OCI-LY7 (cell line): Measurements from ENCODE around the gene FRMD8. TPM values are rescaled to one million over a fixed set of nuclear protein-coding genes. Genes with fewer than 3 reads are reported as not detected.

Source experiments
- BruUV-seq: library from RNA; stranded (reverse); fragments of 400-500 nt; replicated peaks from 2 replicates; lab custom pipeline; 2021; lab: Mats Ljungman, UMichigan
- CTCF ChIA-PET: fragments of 300-600 bp; sonication (Branson Sonifier 250); formaldehyde crosslinking; loops from one replicate; lab custom pipeline; 2022; ENCODE audit warnings: antibody characterized with exemption; ENCODE audit not compliant: unreplicated experiment; lab: Charles Lee
- POLR2A ChIA-PET: fragments of 300-600 bp; sonication (Branson Sonifier 250); formaldehyde crosslinking; loops from one replicate; lab custom pipeline; 2022; ENCODE audit warnings: antibody characterized with exemption; lab: Charles Lee
- DNase-seq: peaks from one replicate; pipeline ENCODE4 v3.0.0-alpha.2; 2015; ENCODE audit warnings: low spot score
- H2AFZ ChIP-seq: fragments of 200-600 bp; sonication (generic), shearing (Covaris generic); 2 replicates; pipeline ENCODE4 v1.6.1; 2014; ENCODE audit warnings: mild to moderate bottlenecking, antibody characterized with exemption, low read length, moderate library complexity
- H3K27ac ChIP-seq: fragments of 200-600 bp; sonication (generic); 2 replicates; pipeline ENCODE4 v1.5.1; 2014; ENCODE audit warnings: mixed run types, low read depth, mild to moderate bottlenecking, moderate library complexity, low read length, inconsistent platforms; ENCODE audit not compliant: poor library complexity, severe bottlenecking
- H3K36me3 ChIP-seq: fragments of 200-600 bp; sonication (generic); 2 replicates; pipeline ENCODE4 v1.6.1; 2014; ENCODE audit warnings: mild to moderate bottlenecking, antibody characterized with exemption, low read length, moderate library complexity, mixed read lengths; ENCODE audit not compliant: insufficient read depth
- H3K4me1 ChIP-seq: fragments of 200-600 bp; sonication (generic); 2 replicates; pipeline ENCODE4 v1.5.1; 2014; ENCODE audit warnings: mild to moderate bottlenecking, low read length; ENCODE audit not compliant: insufficient read depth, poor library complexity, severe bottlenecking
- H3K4me2 ChIP-seq: fragments of 200-600 bp; sonication (generic); 2 replicates; pipeline ENCODE4 v1.6.1; 2014; ENCODE audit warnings: mild to moderate bottlenecking, low read length
- H3K4me3 ChIP-seq: fragments of 200-600 bp; sonication (generic); 2 replicates; pipeline ENCODE4 v1.5.1; 2014; ENCODE audit warnings: mild to moderate bottlenecking, low read depth, low read length; ENCODE audit not compliant: poor library complexity, severe bottlenecking
- H3K79me2 ChIP-seq: fragments of 200-600 bp; sonication (generic); 2 replicates; pipeline ENCODE4 v1.6.1; 2016; ENCODE audit warnings: low read depth, mild to moderate bottlenecking, low read length, moderate library complexity, mixed read lengths; ENCODE audit not compliant: insufficient read depth
- H3K9me2 ChIP-seq: fragments of 200-600 bp; sonication (generic); 2 replicates; pipeline ENCODE4 v1.6.1; 2016; ENCODE audit warnings: mild to moderate bottlenecking, low read length, mixed read lengths; ENCODE audit not compliant: insufficient read depth
- H3K9me3 ChIP-seq: fragments of 200-600 bp; sonication (generic); 2 replicates; pipeline ENCODE4 v1.6.1; 2014; ENCODE audit warnings: mild to moderate bottlenecking, mixed run types, low read length, mixed read lengths
- H4K20me1 ChIP-seq: fragments of 200-600 bp; sonication (generic); 2 replicates; pipeline ENCODE4 v1.6.1; 2014; ENCODE audit warnings: mild to moderate bottlenecking, antibody characterized with exemption, low read length, moderate library complexity, mixed read lengths; ENCODE audit not compliant: insufficient read depth
- EZH2phosphoT487 ChIP-seq: fragments of 200-600 bp; sonication (generic); IDR thresholded peaks from 2 replicates; pipeline ENCODE4 v1.6.1; 2018; ENCODE audit warnings: low read depth, borderline replicate concordance, mild to moderate bottlenecking, mixed run types, antibody characterized with exemption, low read length, moderate library complexity, mixed read lengths
- intact Hi-C: fragments of 100-400 bp; cut with micrococcal nuclease; formaldehyde crosslinking; loops from one replicate; pipeline ENCODE4 v1.10.0; 2022; ENCODE audit not compliant: unreplicated experiment
- total RNA-seq, 2 experiments: library from RNA; depleted of rRNA in 1 of 2; stranded (reverse); fragments of >200 nt in 1 of 2; shearing (Covaris generic) in 1 of 2; gene quantifications; 2 replicates each; pipeline ENCODE4 v1.2.3, GENCODE V29; 2014 to 2022
- TF ChIP-seq, protein P1 (sequence below): fragments of 200-600 bp; sonication (generic); conservative IDR thresholded peaks from 2 replicates; pipeline ENCODE4 v1.5.1; 2014; ENCODE audit warnings: mild to moderate bottlenecking, antibody characterized with exemption, low read length, moderate library complexity, mixed read lengths

Gene FRMD8
- total RNA-seq, 2 experiments from 2014 or later, result 37.6 to 55.8 TPM

- Histone ChIP-seq H3K27ac (peak overlapping the region; percentile 97), H3K79me2 (peaks cover 100% of the 10 kb centered on the region), H3K9me3 (no peaks in the 10 kb centered on the region), H3K4me3 (peak overlapping the region; percentile 73), H4K20me1 (peaks cover 24% of the 10 kb centered on the region), H3K9me2 (no peaks in the 10 kb centered on the region), H2AFZ (no peak overlapping the region), H3K36me3 (peaks cover 42% of the 10 kb centered on the region), H3K4me2 (peak overlapping the region; percentile 91), H3K4me1 (peaks cover 61% of the 10 kb centered on the region)
- TF ChIP-seq EZH2phosphoT487, result no peak
- TF ChIP-seq, protein P1, sequence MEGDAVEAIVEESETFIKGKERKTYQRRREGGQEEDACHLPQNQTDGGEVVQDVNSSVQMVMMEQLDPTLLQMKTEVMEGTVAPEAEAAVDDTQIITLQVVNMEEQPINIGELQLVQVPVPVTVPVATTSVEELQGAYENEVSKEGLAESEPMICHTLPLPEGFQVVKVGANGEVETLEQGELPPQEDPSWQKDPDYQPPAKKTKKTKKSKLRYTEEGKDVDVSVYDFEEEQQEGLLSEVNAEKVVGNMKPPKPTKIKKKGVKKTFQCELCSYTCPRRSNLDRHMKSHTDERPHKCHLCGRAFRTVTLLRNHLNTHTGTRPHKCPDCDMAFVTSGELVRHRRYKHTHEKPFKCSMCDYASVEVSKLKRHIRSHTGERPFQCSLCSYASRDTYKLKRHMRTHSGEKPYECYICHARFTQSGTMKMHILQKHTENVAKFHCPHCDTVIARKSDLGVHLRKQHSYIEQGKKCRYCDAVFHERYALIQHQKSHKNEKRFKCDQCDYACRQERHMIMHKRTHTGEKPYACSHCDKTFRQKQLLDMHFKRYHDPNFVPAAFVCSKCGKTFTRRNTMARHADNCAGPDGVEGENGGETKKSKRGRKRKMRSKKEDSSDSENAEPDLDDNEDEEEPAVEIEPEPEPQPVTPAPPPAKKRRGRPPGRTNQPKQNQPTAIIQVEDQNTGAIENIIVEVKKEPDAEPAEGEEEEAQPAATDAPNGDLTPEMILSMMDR, result no peak
- peak; percentile 50 for DNase-seq
- no TSS peak for BruUV-seq
- ChIA-PET CTCF (no interaction called here), POLR2A (interaction anchor here (0.6 to 3.7 kb wide), 5 partner anchors 10 to 66 kb away, joined by 3 to 17 read pairs (median 4); no protein-coding TSS in a partner anchor)
- intact Hi-C loops, result no loop called here
Measured at GRCh38 chr11:65426839-65427690, 40.6 kb downstream of the FRMD8 start.

GRCh38 chr11:65427691-65428577, 41.5 kb downstream of the FRMD8 start:
- POLR2A ChIA-PET, result no interaction called here
- intact Hi-C loops, result no loop called here
- Histone ChIP-seq H3K4me2 (peak overlapping the region; percentile 91), H3K4me3 (peak overlapping the region; percentile 73), H3K79me2 (peaks cover 100% of the 10 kb centered on the region), H3K27ac (peak overlapping the region; percentile 97), H3K9me3 (no peaks in the 10 kb centered on the region), H4K20me1 (peaks cover 24% of the 10 kb centered on the region), H2AFZ (no peak overlapping the region), H3K9me2 (no peaks in the 10 kb centered on the region), H3K4me1 (peaks cover 70% of the 10 kb centered on the region), H3K36me3 (peaks cover 39% of the 10 kb centered on the region)
- CTCF ChIA-PET, result no interaction called here
- TF ChIP-seq, protein P1, result no peak
- no peak for TF ChIP-seq EZH2phosphoT487
- DNase-seq, result peak; percentile 52
- BruUV-seq, result no TSS peak
